HepG2 (cell line): ENCODE measurements around the gene SCN7A. TPM values are rescaled to one million over a fixed set of nuclear protein-coding genes. Genes with fewer than 3 reads are reported as not detected.

Experiments used
- ATAC-seq: fragments of 200-7000 bp; cut with Tn5 transposase; 3 replicates; pipeline ENCODE4 v1.9.1; 2020; ENCODE audit warnings: mild to moderate bottlenecking, moderate library complexity
- BruUV-seq: library from RNA; stranded (reverse); fragments of 400-500 nt; replicated peaks from 2 replicates; lab custom pipeline; 2021; lab: Mats Ljungman, UMichigan
- CTCF ChIA-PET: fragments of 300-600 bp; formaldehyde crosslinking; extraction: SDS; loops from one replicate; lab custom pipeline; 2021; ENCODE audit warnings: low total read pairs, inconsistent platforms, low intra/inter-chr PET ratio; lab: Yijun Ruan, JAX
- POLR2A ChIA-PET: fragments of 350-600 bp; sonication (Branson Sonifier 250); formaldehyde crosslinking; loops from one replicate; lab custom pipeline; 2020; ENCODE audit warnings: antibody characterized with exemption, inconsistent platforms; lab: Yijun Ruan, JAX
- DNase-seq: peaks from one replicate; pipeline ENCODE4 v3.0.0-alpha.2; 2015; ENCODE audit warnings: low spot score
- FAIRE-seq: peaks from 3 replicates; lab custom pipeline; 2011; peaks lifted over from hg19 to GRCh38; lab: Jason Lieb, UNC
- H2AFZ ChIP-seq: one replicate; pipeline ENCODE4 v1.6.1; 2011; ENCODE audit warnings: low read length, inconsistent platforms
- H3K27ac ChIP-seq: fragments of 300-600 bp; 3 replicates; pipeline ENCODE4 v1.8.0; 2011; ENCODE audit warnings: mixed run types, mild to moderate bottlenecking, mixed read lengths, low read length, inconsistent platforms; ENCODE audit not compliant: insufficient read depth; ENCODE audit errors: extremely low read length
- H3K27me3 ChIP-seq, 2 experiments: fragments of 200-600 bp in 1 of 2; 2 replicates in 1 of 2; 3 replicates in 1 of 2; pipeline versions ENCODE4 v1.6.0 to v1.8.0; 2011; ENCODE audit warnings: low read length in 2 of 2, mild to moderate bottlenecking in 2 of 2, moderate library complexity in 2 of 2, inconsistent platforms in 1 of 2; ENCODE audit not compliant: insufficient read depth in 2 of 2, control insufficient read depth in 1 of 2
- H3K36me3 ChIP-seq, 2 experiments: fragments of 200-600 bp in 1 of 2; replicated peaks in 1 of 2; 2 replicates in 1 of 2; 3 replicates in 1 of 2; pipeline versions ENCODE4 v1.5.1 to v1.8.0; 2011; ENCODE audit warnings: low read length in 2 of 2, inconsistent platforms in 1 of 2; ENCODE audit not compliant: insufficient read depth in 2 of 2, control insufficient read depth in 1 of 2
- H3K4me1 ChIP-seq: 2 replicates; pipeline ENCODE4 v1.5.1; 2012; ENCODE audit warnings: low read length, inconsistent platforms; ENCODE audit not compliant: insufficient read depth
- H3K4me2 ChIP-seq: 2 replicates; pipeline ENCODE4 v1.6.0; 2011; ENCODE audit warnings: low read depth, low read length, inconsistent platforms
- H3K4me3 ChIP-seq, 3 experiments: fragments of 200-600 bp in 1 of 3; sonication (generic), shearing (Covaris generic) in 1 of 3; replicated peaks in 1 of 3; 2 replicates each; pipeline ENCODE4 v1.5.1; 2011 to 2016; ENCODE audit warnings: low read length in 3 of 3, inconsistent platforms in 2 of 3, low read depth in 2 of 3, mild to moderate bottlenecking in 2 of 3, control low read depth in 1 of 3, mixed read lengths in 1 of 3; ENCODE audit not compliant: insufficient read depth in 1 of 3
- H3K79me2 ChIP-seq: one replicate; pipeline ENCODE4 v1.6.1; 2011; ENCODE audit warnings: low read length, inconsistent platforms; ENCODE audit not compliant: insufficient read depth
- H3K9ac ChIP-seq: 2 replicates; pipeline ENCODE4 v1.6.0; 2011; ENCODE audit warnings: mild to moderate bottlenecking, low read depth, low read length, inconsistent platforms; ENCODE audit not compliant: insufficient read depth
- H3K9me3 ChIP-seq: 2 replicates; pipeline ENCODE4 v1.5.1; 2012; ENCODE audit warnings: mild to moderate bottlenecking, low read length
- H4K20me1 ChIP-seq: 2 replicates; pipeline ENCODE4 v1.6.0; 2011; ENCODE audit warnings: inconsistent platforms, mild to moderate bottlenecking, low read length, moderate library complexity; ENCODE audit not compliant: insufficient read depth
- ELF1 ChIP-seq: sonication (generic); formaldehyde crosslinking; IDR thresholded peaks from 2 replicates; pipeline ENCODE4 v1.4.0; 2020; ENCODE audit warnings: missing genetic modification reagents
- FUBP1 ChIP-seq: sonication (generic); formaldehyde crosslinking; IDR thresholded peaks from 2 replicates; pipeline ENCODE4 v1.5.1; 2020; ENCODE audit warnings: missing genetic modification reagents, mild to moderate bottlenecking, borderline replicate concordance
- GMEB2 ChIP-seq: IDR thresholded peaks from 2 replicates; pipeline ENCODE4 v1.6.1; 2016; ENCODE audit warnings: missing biosample characterization, missing genetic modification reagents, low read depth
- HDAC1 ChIP-seq: sonication (generic); formaldehyde crosslinking; IDR thresholded peaks from 2 replicates; pipeline ENCODE4 v1.5.1; 2020; ENCODE audit warnings: mild to moderate bottlenecking, missing genetic modification reagents
- HIVEP1 ChIP-seq: sonication (generic); formaldehyde crosslinking; IDR thresholded peaks from 2 replicates; pipeline ENCODE4 v1.4.0; 2020; ENCODE audit warnings: mild to moderate bottlenecking, missing genetic modification reagents
- KDM1A ChIP-seq: IDR thresholded peaks from 2 replicates; pipeline ENCODE4 v1.6.1; 2016; ENCODE audit warnings: missing compliant biosample characterization
- PHF8 ChIP-seq: sonication (generic); formaldehyde crosslinking; IDR thresholded peaks from 2 replicates; pipeline ENCODE4 v1.5.0; 2020; ENCODE audit warnings: missing genetic modification reagents
- RFX3 ChIP-seq: IDR thresholded peaks from 2 replicates; pipeline ENCODE4 v1.6.1; 2016; ENCODE audit warnings: missing biosample characterization, missing genetic modification reagents
- SIN3B ChIP-seq: fragments of 150-350 bp; IDR thresholded peaks from 2 replicates; pipeline ENCODE4 v1.6.1; 2014; ENCODE audit warnings: low read length
- SOX5 ChIP-seq: IDR thresholded peaks from 2 replicates; pipeline ENCODE4 v1.6.1; 2016; ENCODE audit warnings: borderline replicate concordance
- THYN1 ChIP-seq: sonication (generic); formaldehyde crosslinking; IDR thresholded peaks from 2 replicates; pipeline ENCODE4 v1.8.1; 2023; ENCODE audit warnings: low read depth, mild to moderate bottlenecking, moderate library complexity, missing genetic modification reagents, borderline replicate concordance
- ZNF124 ChIP-seq: sonication (generic); formaldehyde crosslinking; IDR thresholded peaks from 2 replicates; pipeline ENCODE4 v1.4.0; 2020; ENCODE audit warnings: missing genetic modification reagents
- ZNF143 ChIP-seq: sonication (generic); formaldehyde crosslinking; IDR thresholded peaks from 2 replicates; pipeline ENCODE4 v1.4.0; 2020; ENCODE audit warnings: missing genetic modification reagents
- ZNF20 ChIP-seq: sonication (generic); formaldehyde crosslinking; IDR thresholded peaks from 2 replicates; pipeline ENCODE4 v1.4.0; 2020; ENCODE audit warnings: mild to moderate bottlenecking, moderate library complexity, missing genetic modification reagents
- ZNF263 ChIP-seq: sonication (generic); formaldehyde crosslinking; IDR thresholded peaks from 2 replicates; pipeline ENCODE4 v1.4.0; 2020; ENCODE audit warnings: missing genetic modification reagents
- ZNF446 ChIP-seq: sonication (generic); formaldehyde crosslinking; IDR thresholded peaks from 2 replicates; pipeline ENCODE4 v1.5.0; 2020; ENCODE audit warnings: mild to moderate bottlenecking, missing genetic modification reagents
- ZNF547 ChIP-seq: sonication (generic); formaldehyde crosslinking; IDR thresholded peaks from 2 replicates; pipeline ENCODE4 v1.5.1; 2020; ENCODE audit warnings: mild to moderate bottlenecking, missing genetic modification reagents
- ZNF75D ChIP-seq: sonication (generic); formaldehyde crosslinking; IDR thresholded peaks from 2 replicates; pipeline ENCODE4 v1.8.1; 2023; ENCODE audit warnings: missing genetic modification reagents, mild to moderate bottlenecking, borderline replicate concordance
- ZZZ3 ChIP-seq: sonication (generic); formaldehyde crosslinking; IDR thresholded peaks from 2 replicates; pipeline ENCODE4 v1.4.0; 2020; ENCODE audit warnings: missing genetic modification reagents, mild to moderate bottlenecking, borderline replicate concordance
- WGBS: methylation state at CpG from one replicate; pipeline ENCODE4 v1.1.6; 2017; ENCODE audit warnings: low lambda C conversion rate; 5-methylcytosine and 5-hydroxymethylcytosine counted together
- in situ Hi-C: cut with HindIII; loops from 2 replicates; pipeline ENCODE4 v1.10.0; 2017; ENCODE audit warnings: low pct_unique_long_range_greater_than_20kb; ENCODE audit not compliant: extremely low pct_ligation_motif_present
- intact Hi-C: fragments of 100-400 bp; cut with micrococcal nuclease; formaldehyde crosslinking; loops from one replicate; pipeline ENCODE4 v1.10.0; 2022; ENCODE audit not compliant: unreplicated experiment
- polyA plus RNA-seq, 8 experiments: library from polyadenylated mRNA; depleted of rRNA in 3 of 8; stranded (reverse) in 7 of 8; unstranded in 1 of 8; fragments of >200 nt; fragmentation: Illumina TruSeq in 4 of 8; extraction: Trizol in 4 of 8; gene quantifications; 2 replicates each; pipeline versions ENCODE4 v1.2.1 to v1.2.3, GENCODE V29; 2011 to 2016; ENCODE audit warnings: low read depth in 4 of 8, missing spikeins in 1 of 8, mixed read lengths in 1 of 8; ENCODE audit not compliant: insufficient read depth in 1 of 8
- total RNA-seq, 5 experiments: library from RNA; depleted of rRNA; stranded (reverse); fragments of >200 nt; fragmentation: Illumina TruSeq; extraction: Trizol; gene quantifications; 2 replicates each; pipeline ENCODE4 v1.2.3, GENCODE V29; 2016; ENCODE audit warnings: low read depth in 1 of 5

SCN7A gene
- total and polyA plus RNA-seq, 2 of the 13 experiments (the other 11 are each of a cell fraction or from before 2014, with no cell fraction given): 0.01 TPM; not detected in 1

- Histone ChIP-seq H3K36me3 (no peaks in the 10 kb centered on the region), H4K20me1 (no peaks in the 10 kb centered on the region), H3K9me3 (no peaks in the 10 kb centered on the region), H3K27ac (no peak overlapping the region), H3K4me2 (no peak overlapping the region), H3K79me2 (no peaks in the 10 kb centered on the region), H2AFZ (no peak overlapping the region), H3K9ac (no peak overlapping the region), H3K4me3 (no peak overlapping the region), H3K27me3 (no peaks in the 10 kb centered on the region), H3K4me1 (no peaks in the 10 kb centered on the region)
- ATAC-seq (no peak), DNase-seq (no peak), FAIRE-seq (no peak)
- intact Hi-C loops: no loop called here
- WGBS: 9% methylated on average over 1 of the region's 1 CpG
- CTCF ChIA-PET: no interaction called here
- in situ Hi-C loops: no loop called here
- no TSS peak for BruUV-seq
- TF ChIP-seq SOX5 (CRISPR knock-in tag) (no peak), ZNF75D (CRISPR knock-in tag) (no peak), ZNF263 (CRISPR knock-in tag) (no peak), HIVEP1 (CRISPR knock-in tag) (no peak), RFX3 (no peak), THYN1 (no peak), ZNF124 (CRISPR knock-in tag) (no peak), SIN3B (no peak), ZNF547 (CRISPR knock-in tag) (no peak), ZNF446 (CRISPR knock-in tag) (no peak), ELF1 (no peak), KDM1A (no peak), ZNF20 (CRISPR knock-in tag) (no peak), FUBP1 (CRISPR knock-in tag) (no peak), ZZZ3 (CRISPR knock-in tag) (no peak), PHF8 (no peak), ZNF143 (CRISPR knock-in tag) (no peak), HDAC1 (CRISPR knock-in tag) (no peak), GMEB2 (no peak)
- POLR2A ChIA-PET: no interaction called here
Measured at GRCh38 chr2:166464187-166464586, 29.9 kb downstream of the SCN7A start.
